IPS-18c (cell line): ENCODE results near the gene CYP27B1.

Experiments used
- H3K4me3 ChIP-seq: 2 replicates; pipeline ENCODE4 v1.7.0; 2013; ENCODE audit warnings: low read depth, mild to moderate bottlenecking, low read length, moderate library complexity; ENCODE audit not compliant: insufficient read depth
- H3K9me3 ChIP-seq: one replicate; pipeline ENCODE4 v1.6.1; 2013; ENCODE audit warnings: mild to moderate bottlenecking, low read length, moderate library complexity; ENCODE audit not compliant: control insufficient read depth, insufficient read depth

CYP27B1 gene

DNA sequence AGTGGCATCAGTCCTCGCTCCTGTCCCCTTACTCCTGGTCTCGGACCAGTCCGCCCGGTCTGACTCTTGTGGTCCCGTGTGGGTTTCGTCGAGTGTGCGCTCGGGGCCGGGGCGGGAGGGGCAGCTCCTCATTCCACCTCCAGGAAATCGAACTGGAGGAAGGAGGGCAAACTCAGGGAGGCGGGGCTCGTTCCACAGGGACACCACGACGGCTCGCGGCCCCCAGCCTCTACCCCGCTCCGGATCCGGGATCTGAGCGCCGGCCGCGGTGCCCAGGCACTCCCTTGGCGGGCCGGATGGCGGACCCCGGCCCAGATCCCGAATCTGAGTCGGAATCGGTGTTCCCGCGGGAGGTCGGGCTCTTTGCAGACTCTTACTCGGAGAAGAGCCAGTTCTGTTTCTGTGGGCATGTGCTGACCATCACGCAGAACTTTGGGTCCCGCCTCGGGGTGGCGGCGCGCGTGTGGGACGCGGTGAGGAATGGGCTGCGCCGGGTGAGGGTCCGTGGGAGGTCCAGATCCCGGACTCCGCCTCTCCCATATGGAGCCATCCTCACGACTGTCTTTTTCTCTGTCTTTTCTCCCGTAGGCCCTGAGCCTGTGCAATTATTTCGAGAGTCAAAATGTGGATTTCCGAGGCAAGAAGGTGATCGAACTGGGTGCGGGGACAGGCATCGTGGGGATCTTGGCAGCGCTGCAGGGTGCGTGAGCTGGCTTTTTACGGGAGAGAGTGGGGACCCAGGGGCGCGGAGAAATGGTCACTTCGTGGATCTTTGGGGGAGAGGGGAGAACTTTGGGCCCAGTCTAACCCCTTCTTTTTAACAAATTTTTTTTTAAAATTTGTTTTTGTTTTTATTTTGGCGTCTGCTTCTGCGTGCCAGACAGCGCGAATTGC, 5.8 kb upstream of the CYP27B1 start, which contains the start of gene EEF1AKMT3:
EEF1AKMT3 (plus strand) TSS at position 186 of the 894 bp plus-strand sequence; CDS start at position 297, 111 bp downstream.
- peak within 1 kb of the TSS; percentile 100 for H3K4me3 ChIP-seq
- no peaks in the 10 kb centered on the region for H3K9me3 ChIP-seq

DNA sequence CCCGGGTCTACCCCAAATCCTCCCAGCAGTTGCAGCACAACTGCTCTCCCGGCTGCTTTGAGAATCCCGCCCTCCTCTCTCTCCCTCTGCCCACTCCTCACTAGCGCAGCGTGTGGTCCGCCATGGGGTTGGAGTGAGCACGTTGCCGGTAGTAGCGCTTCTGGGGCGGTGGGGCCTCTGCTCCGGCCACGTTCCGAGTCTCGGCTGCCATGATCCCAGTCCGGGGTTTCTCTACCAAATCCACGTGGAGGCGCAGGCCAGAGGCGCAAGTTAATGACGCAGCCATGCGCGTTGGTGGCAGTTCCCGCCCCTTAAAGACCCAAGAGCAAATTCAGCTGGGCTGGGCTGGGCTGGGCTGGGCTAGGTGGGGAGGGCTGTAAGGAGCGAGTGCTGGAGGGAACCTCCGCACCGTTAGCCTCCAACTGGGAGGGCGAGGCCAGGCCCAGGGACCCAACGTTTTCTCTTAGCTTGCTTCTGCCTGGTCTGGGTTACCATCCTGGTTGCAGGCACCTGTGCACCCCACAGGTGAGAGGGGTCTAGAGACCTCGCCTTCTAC, 5.1 kb upstream of the CYP27B1 start, which contains the start of gene METTL1:
METTL1 (minus strand) TSS at position 233 of the 556 bp plus-strand sequence; CDS start at position 211, 22 bp downstream.
- Histone ChIP-seq H3K9me3 (no peaks in the 10 kb centered on the region), H3K4me3 (peak within 1 kb of the TSS; percentile 100)

DNA sequence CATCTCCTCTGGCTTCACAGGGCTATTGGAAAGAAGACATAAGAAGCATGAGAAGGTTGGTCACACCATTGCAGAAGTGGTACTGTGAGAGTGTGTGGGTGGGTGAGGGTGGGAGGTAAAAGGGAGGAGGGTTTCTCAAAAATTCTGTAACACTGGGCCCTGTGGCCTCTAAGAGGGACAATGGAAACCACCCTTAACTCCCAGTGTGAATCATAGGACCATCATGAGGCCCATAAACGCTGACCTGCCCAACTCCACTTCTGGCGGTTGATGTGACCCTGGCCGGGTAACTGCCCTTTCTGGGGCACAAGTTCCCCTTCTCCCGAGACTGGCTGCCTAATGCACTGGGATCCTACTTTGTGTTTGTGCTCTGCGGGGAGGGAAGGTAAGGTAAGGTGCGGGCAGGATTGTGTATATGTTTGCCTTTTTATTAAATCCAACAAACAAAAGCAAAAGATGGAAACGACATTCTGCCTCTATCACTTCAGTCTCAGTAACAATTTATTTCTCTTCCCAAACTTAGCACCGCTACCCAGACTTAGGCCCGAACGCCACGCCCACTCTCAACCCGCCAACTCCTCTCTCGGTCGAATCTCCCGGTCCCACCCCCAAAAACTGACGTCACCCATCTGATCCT, 4.5 kb upstream of the CYP27B1 start:
- H3K4me3 ChIP-seq = peak overlapping the region; percentile 100

DNA sequence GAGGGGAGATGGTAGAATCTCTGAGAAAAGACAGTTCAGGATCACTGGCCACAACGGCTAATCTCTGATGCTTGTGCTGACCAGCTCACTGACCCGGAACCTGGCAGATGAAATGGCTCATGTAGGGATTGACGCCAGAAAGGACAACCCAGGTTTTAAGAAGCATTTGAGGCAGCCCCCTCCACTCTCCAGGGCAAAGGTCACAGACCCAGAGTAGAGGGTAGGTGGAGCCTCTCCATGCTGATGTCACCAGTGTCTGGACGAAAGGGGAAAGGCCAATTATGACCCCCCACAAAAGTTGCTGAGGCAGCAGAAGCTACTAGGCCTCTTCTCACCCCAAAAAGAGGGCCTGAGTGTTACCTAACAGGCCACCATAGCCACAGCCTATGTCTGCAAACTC, 3.9 kb upstream of the CYP27B1 start:
- no peaks in the 10 kb centered on the region for H3K9me3 ChIP-seq
- no peak overlapping the region for H3K4me3 ChIP-seq

More for the DNA sequence above, 4.5 kb upstream of the CYP27B1 start:
- H3K9me3 ChIP-seq = no peaks in the 10 kb centered on the region

DNA sequence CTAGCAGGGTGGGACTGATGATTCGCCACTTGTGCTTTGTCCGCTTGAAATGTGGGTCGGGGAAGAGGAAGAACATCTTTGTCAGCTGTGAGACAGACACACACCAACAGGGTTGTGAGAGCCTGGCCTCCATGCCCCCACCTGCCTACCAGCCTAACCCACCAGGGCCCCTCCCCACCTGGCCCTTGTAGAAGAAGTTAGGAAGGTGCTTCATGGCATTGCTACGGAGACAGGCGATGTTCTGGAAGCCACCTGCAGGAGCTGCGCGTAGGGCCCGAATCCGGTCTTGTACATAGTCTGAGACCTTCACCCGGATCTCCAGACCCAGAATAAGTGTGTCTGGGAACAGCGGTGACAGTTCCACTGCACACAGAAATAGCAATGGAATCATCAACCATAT, 2.7 kb upstream of the CYP27B1 start:
- no peak overlapping the region for H3K4me3 ChIP-seq
- no peaks in the 10 kb centered on the region for H3K9me3 ChIP-seq

DNA sequence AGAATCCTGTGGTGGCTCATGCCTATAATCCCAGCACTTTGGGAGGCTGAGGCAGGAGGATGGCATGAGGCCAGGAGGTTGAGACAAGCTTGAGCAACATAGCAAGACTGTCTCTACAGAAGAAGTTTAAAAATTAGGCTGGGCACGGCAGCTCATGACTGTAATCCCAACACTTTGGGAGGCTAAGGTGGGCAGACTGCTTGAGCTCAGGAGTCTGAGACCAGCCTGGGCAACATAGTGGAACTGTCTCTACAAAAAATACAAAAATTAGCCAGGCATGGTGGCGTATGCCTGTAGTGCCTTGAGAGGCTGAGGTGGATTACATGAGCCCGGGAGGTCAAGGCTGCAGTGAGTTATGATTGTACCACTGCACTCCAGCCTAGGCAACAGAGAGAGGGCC, 998 bp upstream of the CYP27B1 start:
- Histone ChIP-seq H3K4me3 (no peak overlapping the region), H3K9me3 (no peaks in the 10 kb centered on the region)

DNA sequence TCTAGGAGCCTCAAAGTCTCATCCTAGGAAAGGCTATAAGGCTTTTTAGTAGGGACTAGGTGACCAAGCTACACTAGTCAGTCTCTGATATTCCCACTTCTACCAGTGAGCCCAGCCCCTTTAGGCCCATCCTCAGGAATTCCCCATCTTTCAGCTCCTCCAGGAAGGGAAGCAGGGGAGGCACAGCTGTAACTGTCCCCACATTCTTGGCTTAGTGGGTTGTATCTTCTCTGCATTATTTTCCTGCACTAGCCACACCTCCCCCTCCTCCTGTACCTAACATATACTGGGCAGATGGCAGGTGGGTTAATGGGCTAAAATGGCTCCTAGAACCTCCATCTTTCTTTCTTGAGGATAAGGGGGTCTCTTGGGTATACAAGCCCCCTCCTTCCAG, 424 bp upstream of the CYP27B1 start:
- Histone ChIP-seq H3K4me3 (peak overlapping the region; percentile 47; the same call in 1 of the 2 replicates), H3K9me3 (no peaks in the 10 kb centered on the region)

DNA sequence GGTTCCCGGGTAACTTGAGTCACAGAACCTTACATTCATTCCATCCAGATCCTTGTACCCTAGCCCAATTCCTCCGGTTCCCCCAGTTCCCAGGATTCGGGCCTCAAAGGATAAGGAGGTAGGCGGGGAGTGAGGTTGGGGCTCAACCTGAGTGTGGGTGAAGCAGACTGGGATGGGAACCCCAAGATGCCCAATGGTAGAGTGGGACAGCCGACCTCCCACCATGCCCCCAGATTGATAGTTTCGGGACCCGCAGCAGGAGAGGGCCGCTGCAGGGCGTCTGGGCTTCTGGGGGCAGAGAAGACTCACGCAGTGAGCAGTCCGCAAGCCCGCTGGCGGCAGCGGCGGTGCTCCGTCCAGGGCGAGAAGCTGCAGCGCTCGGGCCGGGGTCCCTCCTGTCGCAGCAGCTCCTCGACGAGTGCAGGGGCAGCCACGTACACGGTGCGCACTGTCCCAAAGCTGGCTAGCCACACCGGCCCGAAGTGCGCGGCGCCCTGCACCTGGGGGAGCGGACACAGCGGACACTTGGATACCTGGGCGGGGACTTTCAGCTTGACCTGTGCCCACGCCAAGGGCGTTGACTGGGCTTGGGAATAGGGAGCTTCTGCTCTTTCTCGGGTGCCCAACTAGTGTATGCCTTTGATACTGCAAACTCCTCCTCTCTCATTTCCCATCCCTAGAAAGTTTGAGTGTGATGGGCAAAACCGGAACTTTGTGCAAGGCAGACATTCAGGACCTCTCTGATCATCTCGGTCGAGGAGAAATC, 997 bp downstream of the CYP27B1 start:
- peak overlapping the region; percentile 47 for H3K4me3 ChIP-seq
- H3K9me3 ChIP-seq = no peaks in the 10 kb centered on the region

DNA sequence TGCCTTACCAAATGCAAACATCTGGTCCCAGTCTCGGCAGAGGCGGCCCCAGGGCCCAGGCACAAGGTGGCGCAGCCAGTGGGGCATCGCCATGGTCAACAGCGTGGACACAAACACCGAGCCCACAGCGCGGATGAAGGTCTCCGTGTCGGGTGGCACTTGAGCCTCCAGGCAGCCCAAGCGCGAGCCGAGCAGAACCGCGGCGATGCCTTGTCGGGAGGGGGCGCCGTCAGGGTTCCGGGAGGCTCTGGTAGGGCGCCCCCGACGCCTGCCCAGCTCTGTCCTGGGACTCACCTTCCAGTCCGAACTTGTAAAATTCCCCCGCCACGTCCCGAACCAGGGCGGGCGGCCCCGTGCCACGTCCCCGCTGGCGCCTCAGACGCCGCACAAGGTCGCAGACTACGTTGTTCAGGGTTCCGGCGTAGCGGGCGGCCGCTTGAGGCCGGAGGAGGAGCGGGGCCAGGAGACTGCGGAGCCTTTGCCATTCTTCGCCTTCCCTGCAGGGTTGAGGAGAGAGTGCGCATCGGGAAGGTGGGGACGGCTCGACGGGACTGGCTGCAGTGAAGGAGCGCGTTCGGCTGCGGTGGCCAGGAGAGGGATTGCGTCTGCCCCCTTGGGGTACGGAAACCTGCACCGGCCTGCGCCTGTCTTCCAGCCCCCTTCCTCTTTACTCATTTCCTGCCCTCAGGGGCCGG, 1.7 kb downstream of the CYP27B1 start:
- H3K4me3 ChIP-seq = peak overlapping the region; percentile 47
- no peaks in the 10 kb centered on the region for H3K9me3 ChIP-seq

DNA sequence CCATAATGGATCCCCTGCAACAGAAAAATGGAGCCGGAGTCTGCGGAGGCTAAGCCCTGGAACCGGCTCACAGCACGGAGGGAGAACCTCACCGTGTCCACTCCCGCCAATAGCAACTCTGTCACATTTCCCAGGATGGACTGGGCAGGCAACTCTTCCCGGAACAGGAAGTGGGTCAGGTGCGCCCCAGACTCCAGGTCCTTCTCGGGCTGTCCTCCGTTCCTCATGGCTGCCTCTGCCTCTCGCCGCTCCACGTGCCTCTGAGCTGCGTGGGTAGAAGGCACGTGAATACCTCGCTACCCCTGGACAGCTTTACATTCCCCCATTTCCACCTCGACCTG, 2.2 kb downstream of the CYP27B1 start:
- no peaks in the 10 kb centered on the region for H3K9me3 ChIP-seq
- peak overlapping the region; percentile 47 for H3K4me3 ChIP-seq

DNA sequence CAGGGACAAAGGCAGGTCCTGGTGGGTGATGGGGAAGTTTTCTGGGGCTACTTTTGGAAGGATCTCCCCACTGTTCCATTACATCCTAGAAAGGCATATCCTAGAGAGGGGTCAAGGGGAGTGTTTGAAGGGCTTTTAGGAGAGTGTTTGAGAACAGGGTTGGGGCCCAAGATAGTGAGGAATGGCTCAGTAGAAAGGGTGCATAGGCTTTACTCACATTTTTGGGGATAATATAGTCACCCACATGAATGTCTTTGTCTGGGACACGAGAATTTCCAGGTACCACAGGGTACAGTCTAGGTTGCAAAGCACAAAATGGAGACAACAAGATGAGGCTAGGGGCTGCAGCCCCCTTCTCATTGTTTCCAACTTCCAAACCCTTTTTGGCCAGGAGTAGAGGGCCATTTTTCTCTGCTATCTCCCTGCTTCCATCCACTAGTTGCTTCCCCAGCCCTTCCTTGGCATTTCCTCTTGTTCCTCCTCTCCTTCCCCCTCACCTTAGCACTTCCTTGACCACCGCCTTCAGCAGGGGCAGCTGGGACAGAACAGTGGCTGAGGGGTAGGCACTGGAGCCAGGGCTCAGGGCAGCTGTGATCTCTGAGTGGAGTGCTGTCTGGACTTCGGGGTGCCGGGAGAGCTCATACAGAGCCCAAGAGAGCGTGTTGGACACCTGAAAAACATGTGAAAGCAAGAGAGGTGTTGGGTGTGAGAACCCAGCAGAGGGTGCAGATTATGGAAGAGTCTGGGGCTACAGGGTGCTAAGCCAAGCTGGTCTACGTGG, 2.8 kb downstream of the CYP27B1 start:
- no peaks in the 10 kb centered on the region for H3K9me3 ChIP-seq
- peak overlapping the region; percentile 47; the same call in 1 of the 2 replicates for H3K4me3 ChIP-seq

DNA sequence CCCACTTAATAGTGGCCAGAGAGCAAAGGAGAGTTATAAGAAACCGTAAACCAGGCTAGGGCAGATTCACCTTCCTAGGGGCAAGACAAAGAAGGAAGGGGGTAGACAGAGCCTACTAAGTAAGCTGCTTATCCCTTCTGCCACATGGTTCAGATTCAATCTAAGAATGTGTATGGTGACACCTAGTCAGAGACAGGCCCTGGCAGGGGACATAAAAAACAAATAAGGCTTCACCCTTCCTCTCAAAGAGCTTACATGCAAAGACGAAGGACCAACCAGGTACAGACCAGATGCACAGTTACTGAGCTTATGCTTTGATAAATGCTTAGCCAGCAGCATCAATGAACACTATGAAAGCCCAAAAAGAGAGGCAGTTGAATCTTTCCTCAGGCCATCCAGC, 4.4 kb downstream of the CYP27B1 start:
- H3K4me3 ChIP-seq = no peak overlapping the region

DNA sequence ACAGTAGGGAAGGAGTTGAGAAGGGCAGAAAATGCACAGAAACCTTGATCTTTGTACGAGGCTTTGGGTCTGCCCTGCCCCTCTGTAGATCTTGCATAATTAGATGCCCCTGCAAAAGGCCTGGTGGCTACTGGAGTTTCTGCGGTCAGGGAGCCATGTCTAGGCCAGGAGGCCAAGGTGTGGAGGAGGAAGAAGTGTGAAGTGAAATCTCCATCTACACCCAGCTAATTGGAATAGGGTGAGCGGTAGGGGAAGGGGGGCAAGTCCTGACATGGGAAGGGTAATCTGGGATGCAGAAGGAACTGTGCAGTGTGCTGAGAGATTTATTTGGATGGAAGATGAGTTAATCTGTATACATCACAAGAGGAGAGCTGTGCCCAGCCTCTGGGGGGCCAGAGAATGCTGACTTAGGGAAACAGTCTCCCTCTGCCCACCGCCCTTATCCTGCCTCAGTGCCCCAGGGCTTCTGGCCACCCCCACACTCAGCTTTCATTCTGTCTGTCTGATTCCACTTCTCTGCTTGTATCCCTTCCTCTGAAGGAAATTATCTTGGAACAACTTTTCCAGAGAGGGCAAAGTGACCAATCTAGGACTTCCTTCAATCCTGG, 5.4 kb downstream of the CYP27B1 start:
- no peaks in the 10 kb centered on the region for H3K9me3 ChIP-seq
- no peak overlapping the region for H3K4me3 ChIP-seq

More for the DNA sequence above, 4.4 kb downstream of the CYP27B1 start:
- H3K9me3 ChIP-seq = no peaks in the 10 kb centered on the region

DNA sequence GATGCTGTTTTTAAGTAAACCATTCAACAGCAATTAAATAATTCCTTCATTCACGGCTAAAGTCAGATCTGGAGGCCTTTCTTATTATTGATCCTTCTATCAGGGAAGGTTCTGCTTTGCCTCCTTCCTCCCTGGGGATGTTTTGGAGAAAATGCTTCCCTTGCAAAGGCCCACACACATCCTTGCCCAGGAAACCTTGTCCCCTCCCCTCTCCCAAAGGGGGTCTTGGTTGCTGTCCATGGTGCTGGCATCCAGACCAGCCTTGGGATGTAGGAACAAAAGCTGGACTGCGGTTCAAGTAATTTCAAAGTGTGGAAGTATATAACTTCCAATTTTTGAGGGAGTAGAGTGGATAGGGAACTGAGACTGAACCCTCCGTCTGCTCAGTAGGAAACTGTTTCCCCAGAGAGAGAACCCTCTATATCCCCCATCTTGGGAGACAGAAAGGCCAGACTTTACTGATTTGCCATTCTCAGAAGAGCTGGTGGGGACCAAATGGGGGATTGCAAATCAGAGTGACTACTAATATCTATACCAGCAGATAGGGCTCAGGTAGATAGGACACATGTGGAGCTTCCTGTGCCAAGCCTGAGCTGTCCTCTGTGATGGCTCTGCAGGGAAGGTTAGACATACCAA, 6.4 kb downstream of the CYP27B1 start:
- no peaks in the 10 kb centered on the region for H3K9me3 ChIP-seq
- H3K4me3 ChIP-seq = no peak overlapping the region

DNA sequence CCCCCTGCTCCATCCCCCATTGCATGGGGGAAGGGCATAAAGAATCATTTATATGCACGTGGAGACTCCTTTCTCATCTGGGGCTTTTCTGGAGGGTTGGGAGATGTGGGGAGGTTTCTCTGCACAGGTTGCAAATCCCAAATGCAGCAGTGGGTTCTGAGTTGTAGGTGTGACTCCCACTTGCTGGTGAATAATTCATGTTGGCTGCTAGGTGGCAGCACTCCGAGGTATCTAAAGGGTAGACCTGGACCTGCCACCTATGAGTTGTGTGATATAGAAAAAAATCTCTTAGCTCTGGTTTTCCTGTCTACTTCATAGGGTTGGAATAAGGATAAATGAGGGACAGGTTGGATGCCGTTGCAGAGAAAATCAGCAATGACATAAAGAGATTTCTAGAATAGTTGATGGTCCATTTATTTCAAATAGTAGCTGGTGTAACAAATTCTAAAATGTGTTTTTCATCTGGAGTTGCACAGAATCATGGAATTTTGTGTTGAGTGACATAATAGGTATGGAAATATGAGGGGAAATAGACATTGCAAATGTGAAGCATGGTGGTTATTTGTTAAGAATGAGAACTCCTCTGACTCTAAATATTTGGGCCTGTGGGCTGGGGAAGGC, 7.4 kb downstream of the CYP27B1 start:
- no peak overlapping the region for H3K4me3 ChIP-seq
- H3K9me3 ChIP-seq = no peaks in the 10 kb centered on the region
